ENCODE data around the gene KCNG2.

GRCh38 chr18:79756143-79756500 is 41.6 kb upstream of the KCNG2 start:
- TF ChIP-seq KDM1A (CRISPR knock-in tag; IDR thresholded peaks at IDR 0.05) (no peak), ZNF274 (CRISPR knock-in tag; IDR thresholded peaks at IDR 0.05) (no peak), SIN3A (IDR thresholded peaks at IDR 0.05; ENCODE audit: borderline replicate concordance, low read depth, low read length) (no peak), POLR2A (IDR thresholded peaks at IDR 0.05; ENCODE audit: insufficient read depth in 1 of 2, low read depth in 2 of 2, low read length in 2 of 2) (no peak), PCBP1 (IDR thresholded peaks at IDR 0.05; ENCODE audit: borderline replicate concordance, low read depth, low read length) (no peak), FOXM1 (CRISPR knock-in tag; IDR thresholded peaks at IDR 0.05) (no peak), RXRA (CRISPR knock-in tag; IDR thresholded peaks at IDR 0.05) (no peak)
- TF ChIP-seq, protein P1, sequence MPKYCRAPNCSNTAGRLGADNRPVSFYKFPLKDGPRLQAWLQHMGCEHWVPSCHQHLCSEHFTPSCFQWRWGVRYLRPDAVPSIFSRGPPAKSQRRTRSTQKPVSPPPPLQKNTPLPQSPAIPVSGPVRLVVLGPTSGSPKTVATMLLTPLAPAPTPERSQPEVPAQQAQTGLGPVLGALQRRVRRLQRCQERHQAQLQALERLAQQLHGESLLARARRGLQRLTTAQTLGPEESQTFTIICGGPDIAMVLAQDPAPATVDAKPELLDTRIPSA (CRISPR knock-in tag; IDR thresholded peaks at IDR 0.05; ENCODE audit: borderline replicate concordance), result no peak

Data from HepG2 (cell line).